Osteocyte (in vitro differentiated cells): ENCODE results near the gene DRD2. TPM values are rescaled to one million over a fixed set of nuclear protein-coding genes. Genes with fewer than 3 reads are reported as not detected.

Source experiments
- DNase-seq: peaks from one replicate; pipeline ENCODE4 v3.0.0; 2021; ENCODE audit warnings: mixed read lengths; ENCODE audit not compliant: unreplicated experiment; ENCODE audit errors: extremely low spot score
- H3K27ac Mint-ChIP-seq: one replicate; pipeline ENCODE4 v1.8.0; 2021; ENCODE audit warnings: mild to moderate bottlenecking, mixed read lengths; ENCODE audit not compliant: unreplicated experiment
- H3K27me3 Mint-ChIP-seq: one replicate; pipeline ENCODE4 v1.8.0; 2021; ENCODE audit warnings: mixed read lengths; ENCODE audit not compliant: unreplicated experiment
- H3K36me3 Mint-ChIP-seq: one replicate; pipeline ENCODE4 v1.8.0; 2021; ENCODE audit warnings: mixed read lengths; ENCODE audit not compliant: unreplicated experiment
- H3K4me1 Mint-ChIP-seq: one replicate; pipeline ENCODE4 v1.8.0; 2021; ENCODE audit warnings: mixed read lengths; ENCODE audit not compliant: unreplicated experiment
- H3K4me3 Mint-ChIP-seq: one replicate; pipeline ENCODE4 v1.8.0; 2021; ENCODE audit warnings: mild to moderate bottlenecking, moderate library complexity, mixed read lengths; ENCODE audit not compliant: unreplicated experiment
- H3K9me3 Mint-ChIP-seq: one replicate; pipeline ENCODE4 v1.8.0; 2021; ENCODE audit warnings: mixed read lengths; ENCODE audit not compliant: unreplicated experiment
- CTCF ChIP-seq: fragments of 200-600 bp; sonication (generic); IDR thresholded peaks from 2 replicates; pipeline ENCODE4 v1.5.0; 2021; ENCODE audit warnings: antibody characterized with exemption, mild to moderate bottlenecking, moderate library complexity
- total RNA-seq: library from RNA; stranded (reverse); gene quantifications from 2 replicates; pipeline ENCODE4 v1.2.1, GENCODE V29; 2021

The DRD2 gene
- total RNA-seq, 1 donor from 2014 or later, result not detected

GRCh38 chr11:113484223-113484622, 9.0 kb upstream of the DRD2 start:
- Mint-ChIP-seq H3K27ac (no peak overlapping the region), H3K9me3 (no peaks in the 10 kb centered on the region), H3K4me1 (no peaks in the 10 kb centered on the region), H3K4me3 (no peak overlapping the region), H3K36me3 (no peaks in the 10 kb centered on the region), H3K27me3 (peaks cover 21% of the 10 kb centered on the region)
- no peak for DNase-seq
- no peak for TF ChIP-seq CTCF

- no peaks in the 10 kb centered on the region for H3K9me3 Mint-ChIP-seq
- H3K27ac Mint-ChIP-seq, result no peak overlapping the region
- no peak overlapping the region for H3K4me3 Mint-ChIP-seq
- peaks cover 40% of the 10 kb centered on the region for H3K27me3 Mint-ChIP-seq
- no peak for TF ChIP-seq CTCF
- H3K4me1 Mint-ChIP-seq, result no peaks in the 10 kb centered on the region
- no peaks in the 10 kb centered on the region for H3K36me3 Mint-ChIP-seq
- DNase-seq, result no peak
Measured at GRCh38 chr11:113481672-113482071, 6.5 kb upstream of the DRD2 start.

GRCh38 chr11:113481226-113481625, 6.0 kb upstream of the DRD2 start:
- Mint-ChIP-seq H3K4me1 (no peaks in the 10 kb centered on the region), H3K27me3 (peaks cover 44% of the 10 kb centered on the region), H3K27ac (no peak overlapping the region), H3K36me3 (no peaks in the 10 kb centered on the region), H3K9me3 (no peaks in the 10 kb centered on the region), H3K4me3 (no peak overlapping the region)
- TF ChIP-seq CTCF, result no peak
- DNase-seq, result peak; percentile 30

GRCh38 chr11:113477321-113477720, 2.1 kb upstream of the DRD2 start:
- no peak overlapping the region for H3K27ac Mint-ChIP-seq
- peaks cover 7% of the 10 kb centered on the region for H3K4me1 Mint-ChIP-seq
- no peak overlapping the region for H3K4me3 Mint-ChIP-seq
- no peak for TF ChIP-seq CTCF
- peak; percentile 32 for DNase-seq
- H3K9me3 Mint-ChIP-seq, result no peaks in the 10 kb centered on the region
- no peaks in the 10 kb centered on the region for H3K36me3 Mint-ChIP-seq
- H3K27me3 Mint-ChIP-seq, result peaks cover 50% of the 10 kb centered on the region

- peaks cover 53% of the 10 kb centered on the region for H3K27me3 Mint-ChIP-seq
- peaks cover 7% of the 10 kb centered on the region for H3K4me1 Mint-ChIP-seq
Measured at GRCh38 chr11:113476553-113476952, 1.4 kb upstream of the DRD2 start.

More at GRCh38 chr11:113476553-113476952, 1.4 kb upstream of the DRD2 start:
- Mint-ChIP-seq H3K27ac (no peak overlapping the region), H3K36me3 (no peaks in the 10 kb centered on the region), H3K9me3 (no peaks in the 10 kb centered on the region), H3K4me3 (no peak overlapping the region)
- no peak for DNase-seq
- no peak for TF ChIP-seq CTCF
